ENCODE results near the gene ISL1. TPM values are rescaled to one million over a fixed set of nuclear protein-coding genes. Genes with fewer than 3 reads are reported as not detected.

The ISL1 gene
- total and polyA plus RNA-seq, 11 donors, result 0.08 to 0.61 TPM; not detected in 9

DNA sequence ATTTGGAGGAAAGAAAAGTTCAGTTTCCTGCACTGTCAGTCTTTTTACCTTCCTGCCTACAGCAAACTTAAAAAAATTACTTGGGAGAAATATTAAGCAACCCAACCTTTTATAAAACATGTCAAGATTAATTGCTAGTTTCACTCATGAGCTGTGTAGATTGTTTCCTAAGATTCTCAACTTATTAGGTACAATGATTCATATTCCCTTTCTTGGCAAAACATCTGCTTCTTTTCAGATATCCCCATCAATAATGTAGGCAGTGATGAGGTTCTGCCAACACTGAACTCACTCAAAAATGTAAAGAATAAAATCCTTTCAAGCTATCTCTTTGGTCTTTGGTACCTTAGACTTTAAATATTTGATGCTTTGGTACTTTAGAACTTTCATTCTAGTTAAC is 56.0 kb downstream of the ISL1 start:
- no peaks in the 10 kb centered on the region for H3K9me3 ChIP-seq
- DNase-seq, result no peak
- H3K4me3 ChIP-seq, result no peak overlapping the region
- no peak for TF ChIP-seq POLR2A (IDR thresholded peaks at IDR 0.05)
- TF ChIP-seq, protein P1, sequence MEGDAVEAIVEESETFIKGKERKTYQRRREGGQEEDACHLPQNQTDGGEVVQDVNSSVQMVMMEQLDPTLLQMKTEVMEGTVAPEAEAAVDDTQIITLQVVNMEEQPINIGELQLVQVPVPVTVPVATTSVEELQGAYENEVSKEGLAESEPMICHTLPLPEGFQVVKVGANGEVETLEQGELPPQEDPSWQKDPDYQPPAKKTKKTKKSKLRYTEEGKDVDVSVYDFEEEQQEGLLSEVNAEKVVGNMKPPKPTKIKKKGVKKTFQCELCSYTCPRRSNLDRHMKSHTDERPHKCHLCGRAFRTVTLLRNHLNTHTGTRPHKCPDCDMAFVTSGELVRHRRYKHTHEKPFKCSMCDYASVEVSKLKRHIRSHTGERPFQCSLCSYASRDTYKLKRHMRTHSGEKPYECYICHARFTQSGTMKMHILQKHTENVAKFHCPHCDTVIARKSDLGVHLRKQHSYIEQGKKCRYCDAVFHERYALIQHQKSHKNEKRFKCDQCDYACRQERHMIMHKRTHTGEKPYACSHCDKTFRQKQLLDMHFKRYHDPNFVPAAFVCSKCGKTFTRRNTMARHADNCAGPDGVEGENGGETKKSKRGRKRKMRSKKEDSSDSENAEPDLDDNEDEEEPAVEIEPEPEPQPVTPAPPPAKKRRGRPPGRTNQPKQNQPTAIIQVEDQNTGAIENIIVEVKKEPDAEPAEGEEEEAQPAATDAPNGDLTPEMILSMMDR (IDR thresholded peaks at IDR 0.05), result no peak
- H3K27ac ChIP-seq, result no peak overlapping the region
- intact Hi-C loops (cut with DNase I), result no loop called here
- H3K4me1 ChIP-seq, result no peaks in the 10 kb centered on the region
- H3K36me3 ChIP-seq, result no peaks in the 10 kb centered on the region
- ATAC-seq, result no peak
- peaks cover 0 to 7% (median 0%) of the 10 kb centered on the region in 9 donors for H3K27me3 ChIP-seq
